SK-N-SH (cell line): ENCODE measurements around the gene PAXX. TPM values are rescaled to one million over a fixed set of nuclear protein-coding genes. Genes with fewer than 3 reads are reported as not detected.

Experiments
- CTCF ChIA-PET: fragments of 300-600, 350-600 bp; formaldehyde crosslinking; extraction: SDS; loops from one replicate; lab custom pipeline; 2021; lab: Yijun Ruan, JAX
- POLR2A ChIA-PET: fragments of 350-600 bp; sonication (Branson Sonifier 250); formaldehyde crosslinking; extraction: SDS; loops from one replicate; lab custom pipeline; 2020; ENCODE audit warnings: antibody characterized with exemption, inconsistent platforms; lab: Yijun Ruan, JAX
- DNase-seq: peaks from one replicate; pipeline ENCODE4 v3.0.0; 2012
- H2AFZ ChIP-seq: fragments of 200-600 bp; sonication (generic); 2 replicates; pipeline ENCODE4 v1.8.1; 2016; ENCODE audit warnings: antibody characterized with exemption, mild to moderate bottlenecking, low read depth
- H3F3A ChIP-seq: fragments of 200-600 bp; sonication (generic); replicated peaks from 2 replicates; pipeline ENCODE3; 2016; ENCODE audit warnings: antibody characterized with exemption, mild to moderate bottlenecking; ENCODE audit not compliant: insufficient read depth
- H3K27ac ChIP-seq, 2 experiments: fragments of 200-500 bp in 1 of 2; fragments of 200-600 bp in 1 of 2; sonication (Bioruptor generic) in 1 of 2; sonication (generic), shearing (Covaris generic) in 1 of 2; 2 replicates each; pipeline versions ENCODE4 v1.5.1 to v1.6.1; 2014 to 2016; ENCODE audit warnings: low read depth in 2 of 2, inconsistent platforms in 1 of 2, low read length in 1 of 2, mild to moderate bottlenecking in 1 of 2, mixed read lengths in 1 of 2
- H3K27me3 ChIP-seq: fragments of 200-600 bp; sonication (generic), shearing (Covaris generic); 2 replicates; pipeline ENCODE4 v1.6.1; 2016; ENCODE audit warnings: mixed run types; ENCODE audit not compliant: insufficient read depth
- H3K36me3 ChIP-seq, 2 experiments: fragments of 200-500 bp in 1 of 2; fragments of 200-600 bp in 1 of 2; sonication (Bioruptor generic) in 1 of 2; sonication (generic) in 1 of 2; replicated peaks in 1 of 2; 2 replicates each; pipeline versions ENCODE3 to v1.5.1; 2014 to 2016; ENCODE audit warnings: low read length in 1 of 2, mild to moderate bottlenecking in 1 of 2; ENCODE audit not compliant: insufficient read depth in 2 of 2, control insufficient read depth in 1 of 2
- H3K4me1 ChIP-seq, 2 experiments: fragments of 200-500 bp in 1 of 2; fragments of 200-600 bp in 1 of 2; sonication (Bioruptor generic) in 1 of 2; sonication (generic), shearing (Covaris generic) in 1 of 2; 2 replicates each; pipeline versions ENCODE4 v1.5.1 to v1.6.1; 2014 to 2016; ENCODE audit warnings: low read depth in 1 of 2, low read length in 1 of 2, mixed run types in 1 of 2; ENCODE audit not compliant: insufficient read depth in 2 of 2, control insufficient read depth in 1 of 2
- H3K4me2 ChIP-seq: fragments of 200-600 bp; sonication (generic), shearing (Covaris generic); 2 replicates; pipeline ENCODE4 v1.6.1; 2017; ENCODE audit warnings: mixed run types
- H3K4me3 ChIP-seq, 2 experiments: fragments of 200-500 bp in 1 of 2; fragments of 200-600 bp in 1 of 2; sonication (Bioruptor generic) in 1 of 2; sonication (generic), shearing (Covaris generic) in 1 of 2; 2 replicates each; pipeline versions ENCODE4 v1.5.1 to v1.8.1; 2014 to 2016; ENCODE audit warnings: low read depth in 2 of 2, inconsistent platforms in 1 of 2, low read length in 1 of 2, mild to moderate bottlenecking in 1 of 2, mixed read lengths in 1 of 2, moderate library complexity in 1 of 2
- H3K79me2 ChIP-seq: fragments of 200-600 bp; sonication (generic); 2 replicates; pipeline ENCODE4 v1.8.1; 2017; ENCODE audit warnings: mild to moderate bottlenecking; ENCODE audit not compliant: insufficient read depth
- H3K9ac ChIP-seq: fragments of 200-600 bp; sonication (generic); 2 replicates; pipeline ENCODE4 v1.6.1; 2017; ENCODE audit warnings: mixed run types
- H3K9me2 ChIP-seq: fragments of 200-600 bp; sonication (generic); 2 replicates; pipeline ENCODE4 v1.6.1; 2017; ENCODE audit warnings: mixed run types
- H3K9me3 ChIP-seq: fragments of 200-600 bp; sonication (generic); 2 replicates; pipeline ENCODE4 v1.6.1; 2017; ENCODE audit warnings: mixed run types, mild to moderate bottlenecking, moderate library complexity
- H4K20me1 ChIP-seq: fragments of 200-600 bp; sonication (generic); 2 replicates; pipeline ENCODE4 v1.6.1; 2017; ENCODE audit warnings: mild to moderate bottlenecking, mixed run types; ENCODE audit not compliant: insufficient read depth
- ELF1 ChIP-seq: IDR thresholded peaks from 2 replicates; pipeline ENCODE4 v1.4.0; 2012
- GATA2 ChIP-seq: sonication (generic); formaldehyde crosslinking; IDR thresholded peaks from 2 replicates; pipeline ENCODE4 v1.5.0; 2020; ENCODE audit warnings: mild to moderate bottlenecking, missing genetic modification reagents
- JUND ChIP-seq: IDR thresholded peaks from 2 replicates; pipeline ENCODE4 v1.4.0; 2012
- MEF2A ChIP-seq: IDR thresholded peaks from 2 replicates; pipeline ENCODE4 v1.4.0; 2012; ENCODE audit warnings: low read depth, borderline replicate concordance
- MXI1 ChIP-seq: IDR thresholded peaks from 2 replicates; pipeline ENCODE4 v1.6.1; 2012; ENCODE audit warnings: mild to moderate bottlenecking, low read depth, low read length, improper control_type of control experiment
- NRF1 ChIP-seq: IDR thresholded peaks from 2 replicates; pipeline ENCODE4 v1.6.1; 2012; ENCODE audit warnings: low read depth, mild to moderate bottlenecking, low read length
- RAD21 ChIP-seq: IDR thresholded peaks from 2 replicates; pipeline ENCODE4 v1.6.1; 2012; ENCODE audit warnings: mild to moderate bottlenecking, low read length
- RFX5 ChIP-seq: IDR thresholded peaks from 2 replicates; pipeline ENCODE4 v1.6.1; 2012; ENCODE audit warnings: mild to moderate bottlenecking, improper control_type of control experiment, low read length
- SIN3A ChIP-seq: IDR thresholded peaks from 2 replicates; pipeline ENCODE4 v1.6.1; 2012; ENCODE audit warnings: low read depth, mild to moderate bottlenecking, low read length, moderate library complexity, borderline replicate concordance
- YY1 ChIP-seq: IDR thresholded peaks from 2 replicates; pipeline ENCODE4 v1.4.0; 2012; ENCODE audit warnings: low read depth, mild to moderate bottlenecking
- WGBS: methylation state at CpG from one replicate; pipeline ENCODE4 v1.1.6; 2017; ENCODE audit warnings: low lambda C conversion rate; 5-methylcytosine and 5-hydroxymethylcytosine counted together
- polyA plus RNA-seq, 3 experiments: library from polyadenylated mRNA; depleted of rRNA; stranded (reverse); fragments of >200 nt; gene quantifications; 2 replicates each; pipeline ENCODE4 v1.2.3, GENCODE V29; 2012
- TF ChIP-seq, protein P1 (sequence below): fragments of 200-600 bp; sonication (generic); IDR thresholded peaks from 2 replicates; pipeline ENCODE4 v1.6.1; 2017; ENCODE audit warnings: antibody characterized with exemption, mild to moderate bottlenecking, moderate library complexity
- TF ChIP-seq, protein P2 (sequence below): IDR thresholded peaks from 2 replicates; pipeline ENCODE4 v1.6.1; 2012; ENCODE audit warnings: mild to moderate bottlenecking, low read depth, low read length, moderate library complexity

PAXX gene
- polyA plus RNA-seq, 1 of the 3 experiments (the other 2 are of a cell fraction): 52.9 TPM

DNA sequence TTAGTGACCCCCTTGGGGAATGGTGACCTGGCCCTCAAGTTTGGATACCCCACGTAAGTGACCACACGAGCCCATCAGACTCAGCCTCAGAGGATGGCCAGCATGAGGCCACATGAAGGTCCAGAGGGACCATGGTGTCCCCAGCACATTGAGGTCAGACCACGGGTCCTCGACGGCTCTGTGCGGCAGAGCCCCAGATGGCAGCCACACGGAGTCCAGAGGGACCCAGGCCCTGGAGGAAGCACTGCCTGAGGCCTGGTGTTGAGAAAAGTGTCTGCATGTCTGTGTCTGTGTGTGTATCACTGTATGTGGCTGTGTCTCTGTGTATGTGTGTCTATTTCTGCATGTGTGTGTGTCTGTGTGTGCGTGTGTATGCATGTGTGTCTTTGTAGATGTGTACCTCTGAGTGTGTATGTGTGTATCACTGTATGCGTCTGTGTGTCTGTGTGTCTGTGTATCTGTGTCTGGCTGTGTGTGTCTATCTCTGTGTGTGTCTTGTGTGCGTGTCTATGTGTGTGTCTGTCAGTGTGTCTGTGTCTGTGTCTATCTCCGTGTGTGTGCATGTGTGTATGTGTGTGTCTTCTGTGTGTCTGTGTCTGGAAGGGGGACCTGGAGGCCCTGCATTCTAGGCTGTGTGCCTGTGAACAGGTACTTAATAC lies 8.4 kb upstream of the PAXX start:
- TF ChIP-seq SIN3A: no peak
- peaks cover 4% of the 10 kb centered on the region for H3F3A ChIP-seq
- peaks cover 0 to 5% of the 10 kb centered on the region in 2 experiments; a peak in 1 of 4 replicates for H3K4me1 ChIP-seq
- no peak overlapping the region for H2AFZ ChIP-seq
- WGBS: 67% methylated on average over 4 of the region's 11 CpGs
- H3K9me2 ChIP-seq: no peaks in the 10 kb centered on the region
- no peaks in the 10 kb centered on the region for H3K79me2 ChIP-seq
- no peaks in the 10 kb centered on the region for H4K20me1 ChIP-seq
- DNase-seq: no peak
- no peaks in the 10 kb centered on the region for H3K36me3 ChIP-seq
- H3K4me3 ChIP-seq: no peak overlapping the region
- H3K4me2 ChIP-seq: no peak overlapping the region
- no peak overlapping the region for H3K9ac ChIP-seq
- H3K9me3 ChIP-seq: no peaks in the 10 kb centered on the region
- POLR2A ChIA-PET: no interaction called here
- H3K27me3 ChIP-seq: no peaks in the 10 kb centered on the region
- H3K27ac ChIP-seq: no peak overlapping the region
- CTCF ChIA-PET: interaction anchor here (3.6 kb wide), 1 partner anchor 45 kb away, joined by 14 read pairs; the partner anchor contains the start of gene ABCA2

DNA sequence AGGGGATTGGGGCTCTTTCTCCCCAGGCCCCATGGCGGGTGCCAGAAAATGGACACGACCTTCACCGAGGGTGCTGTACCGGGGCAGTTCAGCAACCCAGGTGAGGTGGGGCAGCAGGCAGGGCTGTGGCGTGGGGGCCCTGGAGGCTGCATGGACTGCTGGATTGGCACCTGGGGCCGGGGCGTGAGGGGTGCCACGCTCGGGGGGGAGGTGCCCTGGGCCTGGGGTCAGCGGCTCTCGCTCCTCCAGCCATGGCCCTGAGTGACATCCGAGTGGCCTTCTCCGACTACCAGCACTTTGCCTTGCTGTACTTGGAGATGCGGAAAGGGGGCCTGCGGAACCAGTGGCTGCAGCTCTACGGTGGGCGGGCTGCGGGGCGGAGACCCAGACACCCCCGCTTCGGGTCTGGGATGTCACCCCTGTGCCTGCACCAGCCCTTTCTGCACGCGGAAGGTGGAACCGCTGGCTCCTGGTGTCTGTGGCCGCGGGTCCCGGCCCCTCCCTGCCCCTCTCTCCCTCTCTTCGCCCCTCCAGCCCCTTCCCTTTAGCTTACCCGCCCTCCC lies 7.7 kb upstream of the PAXX start:
- Histone ChIP-seq H3K27ac (no peak overlapping the region), H3K9me3 (no peaks in the 10 kb centered on the region), H3K4me1 (peaks cover 0 to 5% of the 10 kb centered on the region in 2 experiments; a peak in 1 of 4 replicates), H3K4me2 (no peak overlapping the region), H3K4me3 (no peak overlapping the region), H3F3A (peaks cover 1% of the 10 kb centered on the region), H4K20me1 (no peaks in the 10 kb centered on the region), H2AFZ (no peak overlapping the region), H3K36me3 (no peaks in the 10 kb centered on the region), H3K79me2 (no peaks in the 10 kb centered on the region), H3K9me2 (no peaks in the 10 kb centered on the region), H3K27me3 (no peaks in the 10 kb centered on the region), H3K9ac (no peak overlapping the region)
- DNase-seq: no peak
- TF ChIP-seq SIN3A (no peak), GATA2 (no peak), JUND (no peak), MXI1 (no peak), NRF1 (no peak), MEF2A (no peak), ELF1 (no peak), YY1 (no peak), RAD21 (no peak), RFX5 (no peak)
- TF ChIP-seq, protein P1, sequence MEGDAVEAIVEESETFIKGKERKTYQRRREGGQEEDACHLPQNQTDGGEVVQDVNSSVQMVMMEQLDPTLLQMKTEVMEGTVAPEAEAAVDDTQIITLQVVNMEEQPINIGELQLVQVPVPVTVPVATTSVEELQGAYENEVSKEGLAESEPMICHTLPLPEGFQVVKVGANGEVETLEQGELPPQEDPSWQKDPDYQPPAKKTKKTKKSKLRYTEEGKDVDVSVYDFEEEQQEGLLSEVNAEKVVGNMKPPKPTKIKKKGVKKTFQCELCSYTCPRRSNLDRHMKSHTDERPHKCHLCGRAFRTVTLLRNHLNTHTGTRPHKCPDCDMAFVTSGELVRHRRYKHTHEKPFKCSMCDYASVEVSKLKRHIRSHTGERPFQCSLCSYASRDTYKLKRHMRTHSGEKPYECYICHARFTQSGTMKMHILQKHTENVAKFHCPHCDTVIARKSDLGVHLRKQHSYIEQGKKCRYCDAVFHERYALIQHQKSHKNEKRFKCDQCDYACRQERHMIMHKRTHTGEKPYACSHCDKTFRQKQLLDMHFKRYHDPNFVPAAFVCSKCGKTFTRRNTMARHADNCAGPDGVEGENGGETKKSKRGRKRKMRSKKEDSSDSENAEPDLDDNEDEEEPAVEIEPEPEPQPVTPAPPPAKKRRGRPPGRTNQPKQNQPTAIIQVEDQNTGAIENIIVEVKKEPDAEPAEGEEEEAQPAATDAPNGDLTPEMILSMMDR: no peak
- TF ChIP-seq, protein P2, sequence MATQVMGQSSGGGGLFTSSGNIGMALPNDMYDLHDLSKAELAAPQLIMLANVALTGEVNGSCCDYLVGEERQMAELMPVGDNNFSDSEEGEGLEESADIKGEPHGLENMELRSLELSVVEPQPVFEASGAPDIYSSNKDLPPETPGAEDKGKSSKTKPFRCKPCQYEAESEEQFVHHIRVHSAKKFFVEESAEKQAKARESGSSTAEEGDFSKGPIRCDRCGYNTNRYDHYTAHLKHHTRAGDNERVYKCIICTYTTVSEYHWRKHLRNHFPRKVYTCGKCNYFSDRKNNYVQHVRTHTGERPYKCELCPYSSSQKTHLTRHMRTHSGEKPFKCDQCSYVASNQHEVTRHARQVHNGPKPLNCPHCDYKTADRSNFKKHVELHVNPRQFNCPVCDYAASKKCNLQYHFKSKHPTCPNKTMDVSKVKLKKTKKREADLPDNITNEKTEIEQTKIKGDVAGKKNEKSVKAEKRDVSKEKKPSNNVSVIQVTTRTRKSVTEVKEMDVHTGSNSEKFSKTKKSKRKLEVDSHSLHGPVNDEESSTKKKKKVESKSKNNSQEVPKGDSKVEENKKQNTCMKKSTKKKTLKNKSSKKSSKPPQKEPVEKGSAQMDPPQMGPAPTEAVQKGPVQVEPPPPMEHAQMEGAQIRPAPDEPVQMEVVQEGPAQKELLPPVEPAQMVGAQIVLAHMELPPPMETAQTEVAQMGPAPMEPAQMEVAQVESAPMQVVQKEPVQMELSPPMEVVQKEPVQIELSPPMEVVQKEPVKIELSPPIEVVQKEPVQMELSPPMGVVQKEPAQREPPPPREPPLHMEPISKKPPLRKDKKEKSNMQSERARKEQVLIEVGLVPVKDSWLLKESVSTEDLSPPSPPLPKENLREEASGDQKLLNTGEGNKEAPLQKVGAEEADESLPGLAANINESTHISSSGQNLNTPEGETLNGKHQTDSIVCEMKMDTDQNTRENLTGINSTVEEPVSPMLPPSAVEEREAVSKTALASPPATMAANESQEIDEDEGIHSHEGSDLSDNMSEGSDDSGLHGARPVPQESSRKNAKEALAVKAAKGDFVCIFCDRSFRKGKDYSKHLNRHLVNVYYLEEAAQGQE: no peak
- CTCF ChIA-PET: no interaction called here
- 58% methylated on average over 5 of the region's 29 CpGs for WGBS
- POLR2A ChIA-PET: no interaction called here
